ENCODE measurements around the gene SLC16A7. TPM values are rescaled to one million over a fixed set of nuclear protein-coding genes. Genes with fewer than 3 reads are reported as not detected.
"Not testable (repeated sequence)": the region's sequence is repeated elsewhere in the genome, so short reads cannot be mapped to it uniquely, and the experiment has no call there.

Gene SLC16A7
- total and polyA plus RNA-seq, 10 of the 15 experiments (the other 5 are each of a cell fraction or from before 2014, with no cell fraction given), result 1.5 to 12.9 (median 6.7) TPM

DNA sequence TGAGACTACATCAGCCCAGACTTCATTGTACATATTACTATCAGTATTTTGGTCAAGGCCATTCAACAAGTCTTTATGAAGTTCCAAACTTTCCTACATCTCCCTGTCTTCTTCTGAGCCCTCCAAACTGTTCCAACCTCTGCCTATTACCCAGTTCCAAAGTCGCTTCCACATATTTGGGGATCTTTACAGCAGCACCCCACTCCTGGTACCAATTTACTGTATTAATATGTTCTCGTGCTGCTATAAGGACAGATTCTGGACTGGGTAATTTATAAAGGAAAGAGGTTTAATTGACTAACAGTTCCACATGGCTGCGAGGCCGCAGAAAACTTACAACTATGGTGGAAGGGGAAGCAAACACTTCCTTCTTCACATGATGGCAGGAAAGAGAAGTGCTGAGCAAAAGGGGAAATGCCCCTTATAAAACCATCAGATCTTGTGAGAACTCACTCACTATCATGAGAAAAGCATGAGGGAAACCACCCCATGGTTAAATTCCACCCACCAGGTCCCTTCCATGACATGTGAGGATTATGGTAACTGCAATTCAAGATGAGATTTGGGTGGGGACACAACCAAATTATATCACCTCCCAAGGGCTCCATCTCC is 17.1 kb downstream of the SLC16A7 start:
- DNase-seq (ENCODE audit: low read depth, low spot score); in situ Hi-C loops (cut with MboI); H3K4me1 ChIP-seq (ENCODE audit: control insufficient read depth, insufficient read depth, low read length); H4K20me1 ChIP-seq (ENCODE audit: control insufficient read depth, insufficient read depth); POLR2A ChIA-PET; H3K27me3 ChIP-seq (replicated peaks in 1 of 2; ENCODE audit: control insufficient read depth in 2 of 2, insufficient read depth in 2 of 2, low read length in 1 of 2); H3K79me2 ChIP-seq (ENCODE audit: control insufficient read depth, insufficient read depth, low read length); H3K36me3 ChIP-seq (ENCODE audit: control insufficient read depth in 2 of 2, insufficient read depth in 2 of 2, low read length in 1 of 2); RAD21 ChIA-PET (ENCODE audit: unreplicated experiment); FAIRE-seq; intact Hi-C loops (cut with micrococcal nuclease; ENCODE audit: unreplicated experiment); H3K4me2 ChIP-seq (ENCODE audit: control insufficient read depth, insufficient read depth); H2AFZ ChIP-seq (ENCODE audit: control insufficient read depth, low read depth, low read length); H3K4me3 ChIP-seq; H3K9ac ChIP-seq (ENCODE audit: control insufficient read depth, insufficient read depth, low read length); BruUV-seq (replicated peaks); ATAC-seq; H3K27ac ChIP-seq (ENCODE audit: control insufficient read depth, insufficient read depth); SMC1A ChIA-PET (ENCODE audit: uncharacterized antibody, unreplicated experiment); CTCF ChIA-PET: not testable (repeated sequence)
- peaks cover 13% of the 10 kb centered on the region for H3K9me3 ChIP-seq (replicated peaks; ENCODE audit: control insufficient read depth, insufficient read depth, low read length)
- WGBS (ENCODE audit: insufficient coverage, insufficient replicate concordance, low lambda C conversion rate, missing lambda C conversion rate), result 49% methylated on average over 4 of the region's 4 CpGs

DNA sequence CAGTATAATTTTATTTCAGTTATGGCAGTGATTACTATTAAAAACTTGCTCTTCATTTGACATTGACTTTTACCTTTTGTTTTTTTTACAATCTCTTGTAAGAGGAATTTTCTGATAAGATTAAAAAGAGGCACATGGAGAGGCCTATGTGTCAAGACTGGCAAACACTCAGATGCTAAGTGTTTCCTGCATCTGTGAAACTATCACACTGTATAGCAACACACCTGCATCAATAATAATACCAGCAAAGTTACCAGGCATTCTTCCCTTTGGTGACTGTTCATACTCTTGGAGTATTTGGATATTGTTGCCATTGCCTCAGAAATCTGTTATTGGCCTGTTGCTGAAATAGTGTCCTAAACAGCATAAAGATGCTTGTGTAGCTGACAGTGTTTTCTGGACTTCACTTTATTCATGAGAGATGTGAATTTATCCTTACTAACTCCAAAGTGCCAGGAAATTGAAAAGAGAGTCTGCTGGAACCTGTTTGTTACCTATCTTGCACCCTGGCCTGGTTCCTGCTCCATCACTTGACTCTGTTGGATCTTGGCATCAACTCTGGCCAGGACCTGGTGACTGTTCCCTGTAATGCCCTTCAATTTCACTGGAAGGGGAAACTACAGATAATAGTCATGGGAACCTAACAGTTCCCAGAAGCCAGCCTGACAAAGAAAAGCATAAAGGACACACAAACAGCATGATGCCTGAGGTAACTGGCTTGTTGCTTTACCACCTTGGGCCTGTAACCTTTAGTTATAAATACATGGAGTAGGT is 19.8 kb downstream of the SLC16A7 start:
- Histone ChIP-seq H3K27ac (ENCODE audit: control insufficient read depth, insufficient read depth) (no peak overlapping the region), H3K4me2 (ENCODE audit: control insufficient read depth, insufficient read depth) (no peak overlapping the region), H3K36me3 (ENCODE audit: control insufficient read depth in 2 of 2, insufficient read depth in 2 of 2, low read length in 1 of 2) (no peaks in the 10 kb centered on the region; a peak in 1 of 4 replicates), H3K9me3 (replicated peaks; ENCODE audit: control insufficient read depth, insufficient read depth, low read length) (peaks cover 13% of the 10 kb centered on the region), H3K9ac (ENCODE audit: control insufficient read depth, insufficient read depth, low read length) (no peak overlapping the region), H3K4me1 (ENCODE audit: control insufficient read depth, insufficient read depth, low read length) (no peaks in the 10 kb centered on the region), H4K20me1 (ENCODE audit: control insufficient read depth, insufficient read depth) (no peaks in the 10 kb centered on the region), H3K27me3 (replicated peaks in 1 of 2; ENCODE audit: control insufficient read depth in 2 of 2, insufficient read depth in 2 of 2, low read length in 1 of 2) (no peaks in the 10 kb centered on the region), H3K79me2 (ENCODE audit: control insufficient read depth, insufficient read depth, low read length) (no peaks in the 10 kb centered on the region), H3K4me3 (no peak overlapping the region), H2AFZ (ENCODE audit: control insufficient read depth, low read depth, low read length) (no peak overlapping the region)
- no peak for DNase-seq (ENCODE audit: low read depth, low spot score)
- no peak for ATAC-seq
- no TSS peak for BruUV-seq (replicated peaks)
- in situ Hi-C loops (cut with MboI) (no loop called here), intact Hi-C loops (cut with micrococcal nuclease; ENCODE audit: unreplicated experiment) (no loop called here)
- ChIA-PET RAD21 (ENCODE audit: unreplicated experiment) (no interaction called here), SMC1A (ENCODE audit: uncharacterized antibody, unreplicated experiment) (no interaction called here), CTCF (no interaction called here), POLR2A (no interaction called here)
- FAIRE-seq, result no peak
- TF ChIP-seq FOXK2 (IDR thresholded peaks at IDR 0.05) (no peak), POLR2AphosphoS2 (IDR thresholded peaks at IDR 0.05; ENCODE audit: low read depth, low read length) (no peak), BHLHE40 (IDR thresholded peaks at IDR 0.05; ENCODE audit: borderline replicate concordance in 1 of 2, low read depth in 2 of 2, low read length in 1 of 2) (no peak), EZH2 (IDR thresholded peaks at IDR 0.05; ENCODE audit: borderline replicate concordance, control insufficient read depth, low read depth, low read length) (no peak), MEF2B (IDR thresholded peaks at IDR 0.05; ENCODE audit: partially characterized antibody, poor library complexity, severe bottlenecking) (no peak), SMAD1 (IDR thresholded peaks at IDR 0.05; ENCODE audit: low read depth, partially characterized antibody) (no peak), EP300 (IDR thresholded peaks at IDR 0.05; ENCODE audit: borderline replicate concordance in 1 of 2, control insufficient read depth in 1 of 2, low read depth in 2 of 2, low read length in 2 of 2) (no peak), SMARCA5 (IDR thresholded peaks at IDR 0.05) (no peak)
- TF ChIP-seq, protein P1, sequence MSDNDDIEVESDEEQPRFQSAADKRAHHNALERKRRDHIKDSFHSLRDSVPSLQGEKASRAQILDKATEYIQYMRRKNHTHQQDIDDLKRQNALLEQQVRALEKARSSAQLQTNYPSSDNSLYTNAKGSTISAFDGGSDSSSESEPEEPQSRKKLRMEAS (IDR thresholded peaks at IDR 0.05; ENCODE audit: low read depth, low read length), result no peak
- TF ChIP-seq, protein P2, sequence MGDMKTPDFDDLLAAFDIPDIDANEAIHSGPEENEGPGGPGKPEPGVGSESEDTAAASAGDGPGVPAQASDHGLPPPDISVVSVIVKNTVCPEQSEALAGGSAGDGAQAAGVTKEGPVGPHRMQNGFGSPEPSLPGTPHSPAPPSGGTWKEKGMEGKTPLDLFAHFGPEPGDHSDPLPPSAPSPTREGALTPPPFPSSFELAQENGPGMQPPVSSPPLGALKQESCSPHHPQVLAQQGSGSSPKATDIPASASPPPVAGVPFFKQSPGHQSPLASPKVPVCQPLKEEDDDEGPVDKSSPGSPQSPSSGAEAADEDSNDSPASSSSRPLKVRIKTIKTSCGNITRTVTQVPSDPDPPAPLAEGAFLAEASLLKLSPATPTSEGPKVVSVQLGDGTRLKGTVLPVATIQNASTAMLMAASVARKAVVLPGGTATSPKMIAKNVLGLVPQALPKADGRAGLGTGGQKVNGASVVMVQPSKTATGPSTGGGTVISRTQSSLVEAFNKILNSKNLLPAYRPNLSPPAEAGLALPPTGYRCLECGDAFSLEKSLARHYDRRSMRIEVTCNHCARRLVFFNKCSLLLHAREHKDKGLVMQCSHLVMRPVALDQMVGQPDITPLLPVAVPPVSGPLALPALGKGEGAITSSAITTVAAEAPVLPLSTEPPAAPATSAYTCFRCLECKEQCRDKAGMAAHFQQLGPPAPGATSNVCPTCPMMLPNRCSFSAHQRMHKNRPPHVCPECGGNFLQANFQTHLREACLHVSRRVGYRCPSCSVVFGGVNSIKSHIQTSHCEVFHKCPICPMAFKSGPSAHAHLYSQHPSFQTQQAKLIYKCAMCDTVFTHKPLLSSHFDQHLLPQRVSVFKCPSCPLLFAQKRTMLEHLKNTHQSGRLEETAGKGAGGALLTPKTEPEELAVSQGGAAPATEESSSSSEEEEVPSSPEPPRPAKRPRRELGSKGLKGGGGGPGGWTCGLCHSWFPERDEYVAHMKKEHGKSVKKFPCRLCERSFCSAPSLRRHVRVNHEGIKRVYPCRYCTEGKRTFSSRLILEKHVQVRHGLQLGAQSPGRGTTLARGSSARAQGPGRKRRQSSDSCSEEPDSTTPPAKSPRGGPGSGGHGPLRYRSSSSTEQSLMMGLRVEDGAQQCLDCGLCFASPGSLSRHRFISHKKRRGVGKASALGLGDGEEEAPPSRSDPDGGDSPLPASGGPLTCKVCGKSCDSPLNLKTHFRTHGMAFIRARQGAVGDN (IDR thresholded peaks at IDR 0.05), result no peak
